DOHH2 (cell line): ENCODE data around the gene EIF4B.

ENCODE experiments used
- EZH2phosphoT487 ChIP-seq: fragments of 200-600 bp; sonication (generic); IDR thresholded peaks from 2 replicates; pipeline ENCODE4 v1.6.1; 2017; ENCODE audit warnings: borderline replicate concordance, mild to moderate bottlenecking, antibody characterized with exemption, low read length, moderate library complexity, mixed read lengths
- TF ChIP-seq, protein P1 (sequence below): fragments of 200-600 bp; sonication (generic); IDR thresholded peaks from one replicate; pipeline ENCODE4 v1.5.1; 2014; ENCODE audit warnings: antibody characterized with exemption, mild to moderate bottlenecking, low read depth, low read length; ENCODE audit not compliant: poor library complexity, severe bottlenecking

DNA sequence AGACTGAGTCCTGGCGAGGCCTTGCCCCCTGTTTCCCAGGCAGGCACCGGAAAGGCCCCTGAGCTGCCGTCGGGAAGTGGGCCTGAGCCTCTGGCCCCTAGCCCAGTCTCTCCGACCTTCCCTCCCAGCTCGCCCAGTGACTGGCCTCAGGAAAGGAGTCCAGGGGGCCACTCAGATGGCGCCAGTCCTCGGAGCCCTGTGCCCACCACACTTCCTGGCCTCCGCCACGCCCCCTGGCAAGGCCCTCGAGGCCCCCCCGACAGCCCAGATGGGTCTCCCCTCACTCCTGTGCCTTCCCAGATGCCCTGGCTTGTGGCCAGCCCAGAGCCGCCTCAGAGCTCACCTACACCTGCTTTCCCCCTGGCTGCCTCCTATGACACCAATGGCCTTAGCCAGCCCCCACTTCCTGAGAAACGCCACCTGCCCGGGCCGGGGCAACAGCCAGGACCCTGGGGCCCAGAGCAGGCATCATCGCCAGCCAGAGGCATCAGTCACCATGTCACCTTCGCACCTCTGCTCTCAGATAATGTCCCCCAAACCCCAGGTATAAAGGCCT is 54.5 kb downstream of the EIF4B start:
- TF ChIP-seq, protein P1, sequence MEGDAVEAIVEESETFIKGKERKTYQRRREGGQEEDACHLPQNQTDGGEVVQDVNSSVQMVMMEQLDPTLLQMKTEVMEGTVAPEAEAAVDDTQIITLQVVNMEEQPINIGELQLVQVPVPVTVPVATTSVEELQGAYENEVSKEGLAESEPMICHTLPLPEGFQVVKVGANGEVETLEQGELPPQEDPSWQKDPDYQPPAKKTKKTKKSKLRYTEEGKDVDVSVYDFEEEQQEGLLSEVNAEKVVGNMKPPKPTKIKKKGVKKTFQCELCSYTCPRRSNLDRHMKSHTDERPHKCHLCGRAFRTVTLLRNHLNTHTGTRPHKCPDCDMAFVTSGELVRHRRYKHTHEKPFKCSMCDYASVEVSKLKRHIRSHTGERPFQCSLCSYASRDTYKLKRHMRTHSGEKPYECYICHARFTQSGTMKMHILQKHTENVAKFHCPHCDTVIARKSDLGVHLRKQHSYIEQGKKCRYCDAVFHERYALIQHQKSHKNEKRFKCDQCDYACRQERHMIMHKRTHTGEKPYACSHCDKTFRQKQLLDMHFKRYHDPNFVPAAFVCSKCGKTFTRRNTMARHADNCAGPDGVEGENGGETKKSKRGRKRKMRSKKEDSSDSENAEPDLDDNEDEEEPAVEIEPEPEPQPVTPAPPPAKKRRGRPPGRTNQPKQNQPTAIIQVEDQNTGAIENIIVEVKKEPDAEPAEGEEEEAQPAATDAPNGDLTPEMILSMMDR = no peak
- TF ChIP-seq EZH2phosphoT487 = no peak
